Brain microvascular endothelial cell (primary cell): ENCODE results near the gene TMEM87B.
"Not testable (repeated sequence)": the region's sequence is repeated elsewhere in the genome, so short reads cannot be mapped to it uniquely, and the experiment has no call there.

ENCODE experiments used
- DNase-seq: peaks from one replicate; pipeline ENCODE4 v3.0.0-alpha.2; 2020
- H3K27ac ChIP-seq: fragments of 250-450 bp; sonication (Bioruptor Pico); 2 replicates; pipeline ENCODE4 v1.5.1; 2020; ENCODE audit warnings: mild to moderate bottlenecking, moderate library complexity
- H3K27me3 ChIP-seq: fragments of 250-450 bp; sonication (Bioruptor Pico); replicated peaks from 2 replicates; pipeline ENCODE4 v1.5.1; 2020; ENCODE audit warnings: mild to moderate bottlenecking
- H3K36me3 ChIP-seq: fragments of 250-450 bp; sonication (Bioruptor Pico); replicated peaks from 2 replicates; pipeline ENCODE4 v1.5.1; 2020; ENCODE audit warnings: mild to moderate bottlenecking
- H3K4me3 ChIP-seq: 2 replicates; pipeline ENCODE4 v1.5.1; 2011; ENCODE audit warnings: low read depth, mild to moderate bottlenecking, control low read depth, low read length, moderate library complexity
- CTCF ChIP-seq: IDR thresholded peaks from 2 replicates; pipeline ENCODE4 v1.5.1; 2011; ENCODE audit warnings: low read depth, mild to moderate bottlenecking, moderate library complexity, low read length, control low read depth, inconsistent platforms; ENCODE audit errors: missing control alignments
- in situ Hi-C: cut with HindIII; loops from 2 replicates; pipeline ENCODE4 v1.10.0; 2017; ENCODE audit warnings: low sequenced_read_pairs, low pct_ligation_motif_present

The TMEM87B gene

GRCh38 chr2:112034924-112035323 lies 20.1 kb upstream of the TMEM87B start:
- Histone ChIP-seq H3K36me3 (no peaks in the 10 kb centered on the region), H3K27me3 (no peaks in the 10 kb centered on the region), H3K4me3 (no peak overlapping the region), H3K27ac (no peak overlapping the region)
- in situ Hi-C loops = loop anchor here (25.0 kb wide), 1 partner anchor 148 kb away; the partner anchor contains the start of genes ANAPC1 and MERTK
- no peak for DNase-seq
- TF ChIP-seq CTCF = no peak

DNA sequence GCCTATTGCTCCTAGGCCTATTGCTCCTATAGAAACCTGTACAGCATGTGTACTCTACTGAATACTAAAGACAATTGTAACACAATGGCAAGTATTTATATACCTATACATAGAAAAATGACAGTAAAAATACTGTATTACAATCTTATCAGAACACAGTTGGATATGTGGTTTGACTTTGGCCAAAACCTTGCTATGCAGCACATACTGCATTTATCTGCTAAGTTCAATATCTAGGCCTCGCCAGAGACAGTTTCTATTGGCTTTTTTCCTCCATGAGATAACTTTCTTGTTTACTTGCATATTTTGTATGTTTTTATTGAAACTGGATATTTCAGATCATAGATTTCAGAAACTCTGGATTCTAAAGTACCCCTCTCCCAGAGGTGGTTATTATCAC lies 19.3 kb upstream of the TMEM87B start:
- in situ Hi-C loops = loop anchor here (25.0 kb wide), 1 partner anchor 148 kb away; the partner anchor contains the start of genes ANAPC1 and MERTK
- TF ChIP-seq CTCF = no peak
- no peak for DNase-seq
- Histone ChIP-seq H3K36me3 (no peaks in the 10 kb centered on the region), H3K4me3 (no peak overlapping the region), H3K27me3 (no peaks in the 10 kb centered on the region), H3K27ac (no peak overlapping the region)

DNA sequence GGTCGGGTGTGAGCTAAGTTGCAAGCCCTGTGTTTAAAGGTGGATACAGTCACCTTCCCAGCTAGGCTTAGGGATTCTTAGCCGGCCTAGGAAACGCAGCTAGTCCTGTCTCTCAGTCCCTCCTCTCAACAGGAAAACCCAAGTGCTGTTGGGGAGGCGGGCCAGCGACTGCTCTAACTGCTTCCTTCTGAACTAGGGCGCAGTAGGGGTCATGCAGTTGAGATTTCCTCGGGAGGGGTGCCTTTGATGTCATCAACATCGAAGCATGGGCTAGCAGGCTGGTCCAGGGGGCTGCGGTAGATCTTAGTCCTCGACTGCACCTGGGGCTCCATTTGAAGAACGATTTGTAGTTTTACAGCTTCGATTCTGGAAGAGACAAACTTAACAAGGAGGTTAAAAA lies 15.5 kb upstream of the TMEM87B start:
- H3K27me3 ChIP-seq, H3K27ac ChIP-seq, H3K36me3 ChIP-seq, H3K4me3 ChIP-seq, DNase-seq: not testable (repeated sequence)
- in situ Hi-C loops = loop anchor here (25.0 kb wide), 1 partner anchor 152 kb away; the partner anchor contains the start of genes ANAPC1 and MERTK

- H3K27ac ChIP-seq, H3K27me3 ChIP-seq, H3K4me3 ChIP-seq, H3K36me3 ChIP-seq, DNase-seq: not testable (repeated sequence)
- in situ Hi-C loops = loop anchor here (25.0 kb wide), 1 partner anchor 153 kb away; the partner anchor contains the start of genes ANAPC1 and MERTK
Measured at GRCh38 chr2:112040066-112040465, 15.0 kb upstream of the TMEM87B start.

DNA sequence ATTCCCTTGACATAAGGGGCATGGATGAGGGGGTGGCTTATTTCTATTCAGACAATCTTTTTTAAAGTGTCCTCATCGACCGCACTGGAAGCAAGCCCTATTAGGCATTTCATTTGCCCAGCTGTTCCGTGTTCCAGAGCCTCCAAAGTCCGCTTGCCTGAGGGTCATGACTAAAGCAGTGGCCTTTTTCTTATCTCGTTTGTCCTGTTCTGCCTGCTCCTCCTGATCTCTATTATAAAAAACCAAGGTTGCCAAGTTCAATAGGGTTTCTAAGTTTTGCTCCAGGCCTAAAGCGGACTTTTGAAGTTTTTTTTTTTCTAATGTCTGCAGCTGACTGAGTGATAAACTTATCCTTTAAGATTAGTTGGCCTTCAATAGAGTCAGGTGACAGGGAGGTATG lies 13.6 kb upstream of the TMEM87B start:
- H3K4me3 ChIP-seq, H3K36me3 ChIP-seq, H3K27ac ChIP-seq, DNase-seq, H3K27me3 ChIP-seq: not testable (repeated sequence)
- in situ Hi-C loops = loop anchor here (25.0 kb wide), 1 partner anchor 154 kb away; the partner anchor contains the start of genes ANAPC1 and MERTK

DNA sequence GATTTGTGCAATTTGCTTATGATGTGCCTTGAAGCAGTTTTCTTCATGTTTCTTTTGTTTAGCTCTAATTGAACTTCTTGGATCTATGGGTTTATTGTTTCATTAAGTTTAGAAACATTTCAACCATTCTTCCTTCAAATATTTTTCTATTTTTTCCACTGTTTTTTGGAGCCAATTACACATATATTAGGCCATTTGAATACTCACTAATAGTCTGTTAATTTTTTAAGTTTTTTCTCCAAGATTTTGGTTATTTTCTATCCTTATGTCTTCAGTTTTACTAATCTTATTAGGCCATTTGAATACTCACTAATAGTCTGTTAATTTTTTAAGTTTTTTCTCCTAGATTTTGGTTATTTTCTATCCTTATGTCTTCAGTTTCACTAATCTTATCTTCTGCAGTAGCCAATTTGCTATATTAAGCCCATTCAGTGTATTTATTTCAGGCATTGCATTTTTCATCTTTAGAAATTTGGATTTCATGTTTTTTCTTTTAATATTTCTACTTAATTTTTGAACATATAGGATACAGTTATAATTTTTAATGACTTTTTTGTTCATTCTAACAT lies 9.5 kb upstream of the TMEM87B start:
- in situ Hi-C loops = loop anchor here (25.0 kb wide), 1 partner anchor 158 kb away; the partner anchor contains the start of genes ANAPC1 and MERTK
- DNase-seq = no peak
- H3K27me3 ChIP-seq = no peaks in the 10 kb centered on the region
- H3K4me3 ChIP-seq = no peak overlapping the region
- no peak overlapping the region for H3K27ac ChIP-seq
- no peaks in the 10 kb centered on the region for H3K36me3 ChIP-seq
- no peak for TF ChIP-seq CTCF

- TF ChIP-seq CTCF = no peak
- no peaks in the 10 kb centered on the region for H3K27me3 ChIP-seq
- H3K4me3 ChIP-seq = no peak overlapping the region
- no peaks in the 10 kb centered on the region for H3K36me3 ChIP-seq
- no peak for DNase-seq
- no peak overlapping the region for H3K27ac ChIP-seq
- in situ Hi-C loops = loop anchor here (25.0 kb wide), 1 partner anchor 159 kb away; the partner anchor contains the start of genes ANAPC1 and MERTK
Measured at GRCh38 chr2:112046231-112046630, 8.8 kb upstream of the TMEM87B start.
